ENCODE data around the gene HMCN2. TPM values are rescaled to one million over a fixed set of nuclear protein-coding genes. Genes with fewer than 3 reads are reported as not detected.
A peak's percentile ranks its signal among the peaks of the same experiment; 100 is the strongest.

The HMCN2 gene
- total RNA-seq, 6 experiments from 2014 or later: under 0.01 to 0.05 (median 0.02) TPM; not detected in 3

GRCh38 chr9:130480673-130481072, 215.1 kb downstream of the HMCN2 start:
- Mint-ChIP-seq H3K27ac (no peak overlapping the region), H3K36me3 (ENCODE audit: low read depth) (no peaks in the 10 kb centered on the region), H3K9me3 (no peaks in the 10 kb centered on the region), H3K27me3 (ENCODE audit: insufficient read depth) (peaks cover 15% of the 10 kb centered on the region), H3K4me1 (ENCODE audit: low read depth) (no peaks in the 10 kb centered on the region), H3K4me3 (no peak overlapping the region)
- no peak for DNase-seq
- TF ChIP-seq CTCF (IDR thresholded peaks at IDR 0.05): peak; percentile 54

GRCh38 chr9:130482463-130482862, 216.9 kb downstream of the HMCN2 start:
- H3K9me3 Mint-ChIP-seq: no peaks in the 10 kb centered on the region
- peaks cover 15% of the 10 kb centered on the region for H3K27me3 Mint-ChIP-seq (ENCODE audit: insufficient read depth)
- DNase-seq: no peak
- no peak overlapping the region for H3K27ac Mint-ChIP-seq
- no peaks in the 10 kb centered on the region for H3K4me1 Mint-ChIP-seq (ENCODE audit: low read depth)
- no peak overlapping the region for H3K4me3 Mint-ChIP-seq
- H3K36me3 Mint-ChIP-seq (ENCODE audit: low read depth): no peaks in the 10 kb centered on the region
- TF ChIP-seq CTCF (IDR thresholded peaks at IDR 0.05): no peak

- no peak overlapping the region for H3K27ac Mint-ChIP-seq
- no peaks in the 10 kb centered on the region for H3K36me3 Mint-ChIP-seq (ENCODE audit: low read depth)
- H3K4me3 Mint-ChIP-seq: no peak overlapping the region
- H3K4me1 Mint-ChIP-seq (ENCODE audit: low read depth): no peaks in the 10 kb centered on the region
- no peak for TF ChIP-seq CTCF (IDR thresholded peaks at IDR 0.05)
- H3K9me3 Mint-ChIP-seq: no peaks in the 10 kb centered on the region
- no peak for DNase-seq
- H3K27me3 Mint-ChIP-seq (ENCODE audit: insufficient read depth): peaks cover 15% of the 10 kb centered on the region
Observed at GRCh38 chr9:130483371-130483971, 217.9 kb downstream of the HMCN2 start.

Other genes starting within 250 kb of the HMCN2 start
- gene FNBP1, start 222.6 kb upstream of the HMCN2 start, total RNA-seq (2021; fragmentation: NEBNext Ultra II Directional; extraction: Animal tissue kit (Norgen Biotek cat#: 25700)): 10 to 100 TPM; 34.7 to 40.6 (median 35.5) TPM
- 10 to 100 TPM; 44.9 to 51.2 (median 48.5) TPM for gene GPR107, start 211.9 kb upstream of the HMCN2 start, total RNA-seq (2021; fragmentation: NEBNext Ultra II Directional; extraction: Animal tissue kit (Norgen Biotek cat#: 25700))
- 100 to 1,000 TPM in 4 of 6 experiments, 10 to 100 TPM in 2; 96.5 to 108 (median 104) TPM for gene NCS1, start 93.4 kb upstream of the HMCN2 start, total RNA-seq (2021; fragmentation: NEBNext Ultra II Directional; extraction: Animal tissue kit (Norgen Biotek cat#: 25700))
- gene ASS1, start 179.2 kb downstream of the HMCN2 start, total RNA-seq (2021; fragmentation: NEBNext Ultra II Directional; extraction: Animal tissue kit (Norgen Biotek cat#: 25700)): 100 to 1,000 TPM in 1 of 6 experiments, 10 to 100 TPM in 5; 48.6 to 103 (median 53.7) TPM